Psoas muscle (tissue), 8 donors: Measurements from ENCODE around the gene GABRR1. TPM values are rescaled to one million over a fixed set of nuclear protein-coding genes. Genes with fewer than 3 reads are reported as not detected.

ENCODE experiments used
- ATAC-seq, 4 donors: fragments of 200-7000 bp; cut with Tn5 transposase; one replicate each; pipeline ENCODE4 v1.9.1; 2020; ENCODE audit warnings: moderate library complexity in 3 of 4, mild to moderate bottlenecking in 2 of 4
- DNase-seq, 2 donors: peaks; one replicate each; pipeline ENCODE4 v3.0.0-alpha.2; 2020
- H3K27ac ChIP-seq: fragments of 200-600 bp; one replicate; pipeline ENCODE4 v1.8.0; 2022
- H3K27me3 ChIP-seq, 3 donors: fragments of 200-600 bp in 1 of 3; one replicate each; pipeline versions ENCODE4 v1.6.1 to v1.8.0; 2013 to 2022; ENCODE audit warnings: low read length in 2 of 3, mild to moderate bottlenecking in 2 of 3, moderate library complexity in 1 of 3; ENCODE audit not compliant: insufficient read depth in 3 of 3
- H3K36me3 ChIP-seq, 2 donors: fragments of 200-600 bp in 1 of 2; one replicate each; pipeline versions ENCODE4 v1.6.1 to v1.8.0; 2013 to 2022; ENCODE audit warnings: low read depth in 1 of 2, mild to moderate bottlenecking in 1 of 2, moderate library complexity in 1 of 2; ENCODE audit not compliant: insufficient read depth in 1 of 2
- H3K4me1 ChIP-seq: fragments of 200-600 bp; one replicate; pipeline ENCODE4 v1.8.0; 2022
- H3K4me3 ChIP-seq: fragments of 200-600 bp; one replicate; pipeline ENCODE4 v1.8.0; 2022; ENCODE audit warnings: mild to moderate bottlenecking
- H3K9me3 ChIP-seq: fragments of 200-600 bp; one replicate; pipeline ENCODE4 v1.8.0; 2022
- WGBS, 3 donors: extraction: QIAGEN DNeasy Blood & Tissue Kit; methylation state at CpG; one replicate each; pipeline versions ENCODE4 v1.1.6 to v1.1.7; 2013; 5-methylcytosine and 5-hydroxymethylcytosine counted together
- intact Hi-C, 2 donors: fragments of 100-400 bp; cut with DNase I; formaldehyde crosslinking; loops; one replicate each; pipeline versions ENCODE4 v1.11.0 to v1.14.2; 2022
- polyA plus RNA-seq, 3 donors: library from polyadenylated mRNA; stranded (reverse); fragments of 200-250 nt; gene quantifications; one replicate each; pipeline ENCODE4 v1.2.3, GENCODE V29; 2013
- total RNA-seq, 4 donors: library from RNA; stranded (reverse); fragmentation: NEBNext Ultra II Directional in 2 of 4; extraction: Animal tissue kit (Norgen Biotek cat#: 25700) in 2 of 4; gene quantifications; one replicate each; pipeline versions ENCODE4 v1.2.1 to v1.2.4, GENCODE V29; 2021 to 2023
- TF ChIP-seq, protein P1 (sequence below): fragments of 200-600 bp; IDR thresholded peaks from one replicate; pipeline ENCODE4 v1.8.0; 2022; ENCODE audit warnings: antibody characterized with exemption
- donor health status: healthy with polysubstance abuse.
- donor health status: DM: no; HTN: no; CAD: no; lungs with moderate emphysema.
- donor health status: Bipolar disorder and iron deficiency.
- donor health status: healthy.
- donor health status: DM: yes; HTN: yes; CAD: no.
- donor health status: DM: no; HTN: no; CAD: no.
- donor health status: DM: no; HTN: no; CAD: no.
- donor health status: DM: yes; HTN: yes; CAD: no.

The GABRR1 gene
- total and polyA plus RNA-seq, 7 donors, result 0.04 to 0.15 (median 0.10) TPM; not detected in 3

DNA sequence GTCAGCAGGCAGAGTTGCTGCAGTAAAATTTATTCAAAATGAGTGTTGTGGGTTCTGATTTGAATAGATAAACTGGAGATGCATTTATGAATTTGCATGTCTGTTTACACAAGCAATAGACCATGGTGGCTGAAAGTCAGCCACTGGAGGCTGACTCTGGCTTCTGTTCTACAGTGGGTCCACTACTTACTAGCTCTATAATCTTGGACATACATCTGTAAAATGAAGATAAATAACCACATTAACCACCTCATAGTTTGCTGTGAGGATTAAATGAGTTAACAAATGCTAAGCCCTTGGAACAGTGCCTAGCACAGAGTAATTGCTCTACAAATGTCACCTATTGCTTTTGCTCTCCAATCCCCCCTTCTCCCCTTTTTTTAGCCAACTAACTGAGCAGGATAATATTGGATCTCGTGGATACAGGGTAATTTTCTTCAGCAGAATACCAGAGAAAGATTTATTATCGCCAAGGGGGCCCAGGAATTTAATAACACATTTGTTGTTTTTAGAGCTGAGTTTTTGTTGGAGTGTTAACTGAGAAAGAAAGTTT is 72.7 kb downstream of the GABRR1 start:
- Histone ChIP-seq H3K27me3 (no peaks in the 10 kb centered on the region), H3K27ac (peak overlapping the region; percentile 100), H3K9me3 (no peaks in the 10 kb centered on the region), H3K4me1 (peaks cover 9% of the 10 kb centered on the region), H3K4me3 (peak overlapping the region; percentile 95), H3K36me3 (peaks cover 0 to 12% of the 10 kb centered on the region in 2 donors)
- ATAC-seq, result no peak
- TF ChIP-seq, protein P1, sequence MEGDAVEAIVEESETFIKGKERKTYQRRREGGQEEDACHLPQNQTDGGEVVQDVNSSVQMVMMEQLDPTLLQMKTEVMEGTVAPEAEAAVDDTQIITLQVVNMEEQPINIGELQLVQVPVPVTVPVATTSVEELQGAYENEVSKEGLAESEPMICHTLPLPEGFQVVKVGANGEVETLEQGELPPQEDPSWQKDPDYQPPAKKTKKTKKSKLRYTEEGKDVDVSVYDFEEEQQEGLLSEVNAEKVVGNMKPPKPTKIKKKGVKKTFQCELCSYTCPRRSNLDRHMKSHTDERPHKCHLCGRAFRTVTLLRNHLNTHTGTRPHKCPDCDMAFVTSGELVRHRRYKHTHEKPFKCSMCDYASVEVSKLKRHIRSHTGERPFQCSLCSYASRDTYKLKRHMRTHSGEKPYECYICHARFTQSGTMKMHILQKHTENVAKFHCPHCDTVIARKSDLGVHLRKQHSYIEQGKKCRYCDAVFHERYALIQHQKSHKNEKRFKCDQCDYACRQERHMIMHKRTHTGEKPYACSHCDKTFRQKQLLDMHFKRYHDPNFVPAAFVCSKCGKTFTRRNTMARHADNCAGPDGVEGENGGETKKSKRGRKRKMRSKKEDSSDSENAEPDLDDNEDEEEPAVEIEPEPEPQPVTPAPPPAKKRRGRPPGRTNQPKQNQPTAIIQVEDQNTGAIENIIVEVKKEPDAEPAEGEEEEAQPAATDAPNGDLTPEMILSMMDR, result no peak
- WGBS, 3 donors, result 38 to 68% (median 42%) methylated on average over 2 of the region's 2 CpGs
- intact Hi-C loops, result loop anchor here in 1 of 2 donors (10.0 kb wide), 1 partner anchor 110 kb away; no protein-coding TSS in a partner anchor
- DNase-seq, result no peak

DNA sequence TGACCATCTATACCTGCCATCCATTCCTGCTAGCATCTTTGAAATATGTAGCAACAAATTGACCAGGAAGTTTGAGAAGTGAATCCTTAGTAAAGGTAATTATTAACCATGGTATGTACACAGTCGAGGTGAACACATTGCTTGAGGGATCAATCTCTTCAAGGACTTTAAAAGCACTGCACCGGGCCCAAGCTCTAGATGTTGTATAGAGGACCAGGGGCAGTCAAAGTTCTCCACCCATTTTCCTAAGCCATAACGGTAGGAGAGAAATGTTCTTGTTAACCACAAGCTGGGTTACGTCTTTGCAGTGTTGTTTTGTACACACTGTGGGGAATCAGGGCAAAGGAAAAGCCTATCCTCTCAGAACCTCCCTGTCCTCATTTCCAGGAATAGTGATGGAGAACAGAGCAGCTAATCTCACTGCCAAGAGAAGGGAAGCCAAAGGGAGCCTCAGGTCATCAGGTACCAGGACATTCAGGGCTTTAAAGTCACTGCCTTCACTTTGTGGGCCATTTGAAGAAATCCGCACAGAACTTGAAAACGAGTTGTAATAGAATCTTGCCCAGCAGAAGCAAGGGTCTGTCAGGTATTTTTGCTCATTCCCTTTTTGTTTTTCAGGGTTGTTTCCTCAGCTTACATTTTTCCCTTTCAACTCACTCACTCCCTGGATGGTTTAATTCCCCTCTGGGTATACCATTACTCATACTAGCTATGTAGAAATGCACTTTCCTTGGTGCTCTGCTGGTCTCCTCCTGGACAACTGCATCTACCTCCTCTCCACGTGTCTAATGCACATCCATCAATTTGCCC is 76.6 kb downstream of the GABRR1 start:
- intact Hi-C loops, result loop anchor here in 1 of 2 donors (10.0 kb wide), 1 partner anchor 106 kb away; no protein-coding TSS in a partner anchor
- Histone ChIP-seq H3K9me3 (no peaks in the 10 kb centered on the region), H3K27me3 (no peaks in the 10 kb centered on the region), H3K4me3 (no peak overlapping the region), H3K4me1 (peaks cover 17% of the 10 kb centered on the region), H3K27ac (peak overlapping the region; percentile 48), H3K36me3 (peaks cover 0 to 7% of the 10 kb centered on the region in 2 donors)
- ATAC-seq (peak; percentile 59 to 92 (median 84)), DNase-seq (no peak)
- TF ChIP-seq, protein P1, result no peak
- WGBS, 3 donors, result 45 to 56% (median 51%) methylated on average over 7 of the region's 7 CpGs

DNA sequence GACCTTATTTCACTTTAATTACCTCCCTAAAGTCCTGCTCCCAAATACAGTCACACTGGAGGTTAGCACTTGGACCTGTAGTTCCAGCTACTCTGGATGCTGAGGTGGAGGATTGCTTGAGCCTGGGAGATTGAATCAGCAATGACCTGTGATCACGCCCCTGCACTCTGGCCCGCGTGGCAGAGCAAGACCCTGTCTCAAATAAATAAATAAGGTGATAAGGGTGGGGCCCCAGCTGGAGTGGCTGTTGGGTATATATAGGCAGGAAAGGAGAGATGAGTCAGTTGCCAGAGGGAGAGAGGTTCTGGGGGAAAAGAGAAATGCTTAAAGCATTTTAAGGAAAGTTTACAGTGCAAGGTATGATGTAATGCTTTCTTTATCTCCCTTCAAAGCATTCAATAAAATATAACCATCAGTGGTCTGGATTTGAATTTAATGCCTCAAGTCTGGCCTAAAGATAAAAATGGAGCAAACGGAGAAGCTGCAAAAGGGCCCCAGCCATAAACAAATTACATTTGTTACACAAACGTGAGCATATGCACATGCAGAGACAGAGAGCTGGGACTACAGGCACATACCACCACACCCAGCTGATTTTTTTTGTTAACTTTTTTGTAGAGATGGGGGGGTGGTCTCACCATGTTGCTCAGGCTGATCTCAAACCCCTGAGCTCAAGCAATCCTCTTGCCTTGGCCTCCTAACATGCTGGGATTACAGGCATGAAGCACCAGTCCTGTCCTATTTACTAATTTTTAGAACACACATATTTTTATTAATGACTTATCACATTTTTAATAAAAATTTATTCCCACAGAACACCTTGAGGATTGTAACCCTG is 77.4 kb downstream of the GABRR1 start:
- H3K27me3 ChIP-seq, result no peaks in the 10 kb centered on the region
- no peak overlapping the region for H3K4me3 ChIP-seq
- intact Hi-C loops, result loop anchor here in 1 of 2 donors (10.0 kb wide), 1 partner anchor 105 kb away; no protein-coding TSS in a partner anchor
- ATAC-seq (no peak), DNase-seq (no peak)
- peaks cover 17% of the 10 kb centered on the region for H3K4me1 ChIP-seq
- H3K9me3 ChIP-seq, result no peaks in the 10 kb centered on the region
- H3K27ac ChIP-seq, result no peak overlapping the region
- peaks cover 0 to 7% of the 10 kb centered on the region in 2 donors for H3K36me3 ChIP-seq
- 83 to 87% (median 85%) methylated on average over 5 of the region's 5 CpGs for WGBS, 3 donors
- TF ChIP-seq, protein P1, result no peak

DNA sequence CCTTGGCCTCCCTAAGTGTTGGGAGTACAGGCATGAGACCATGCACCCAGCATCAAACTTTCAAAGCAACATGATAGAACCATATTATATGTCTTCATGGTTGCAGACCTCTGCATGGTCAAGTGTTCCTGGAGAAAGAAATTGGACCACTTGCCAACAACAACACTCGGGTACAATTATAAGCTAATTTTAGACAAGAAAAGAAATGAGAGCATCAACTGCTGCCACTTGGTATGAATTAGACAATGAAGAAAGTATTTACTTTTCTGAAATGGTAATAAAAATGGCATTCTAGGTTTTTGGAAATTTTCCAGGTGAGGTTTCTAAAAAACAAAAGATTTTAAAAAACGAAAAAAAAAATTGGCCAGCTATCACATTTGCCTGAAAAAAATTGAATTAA is 79.0 kb downstream of the GABRR1 start:
- ATAC-seq (no peak), DNase-seq (no peak)
- H3K36me3 ChIP-seq, result peaks cover 0 to 5% of the 10 kb centered on the region in 2 donors
- no peaks in the 10 kb centered on the region for H3K27me3 ChIP-seq
- H3K27ac ChIP-seq, result no peak overlapping the region
- TF ChIP-seq, protein P1, result no peak
- peaks cover 12% of the 10 kb centered on the region for H3K4me1 ChIP-seq
- H3K4me3 ChIP-seq, result no peak overlapping the region
- intact Hi-C loops, result no loop called here
- 29 to 50% (median 34%) methylated on average over 2 of the region's 2 CpGs for WGBS, 3 donors
- no peaks in the 10 kb centered on the region for H3K9me3 ChIP-seq
